ENCODE results near the gene ZMIZ1.

- TF ChIP-seq CTCF (IDR thresholded peaks at IDR 0.05) (no peak), ZFX (IDR thresholded peaks at IDR 0.05; ENCODE audit: borderline replicate concordance) (no peak)
Measured at GRCh38 chr10:79063071-79063491, 5.7 kb upstream of the ZMIZ1 start.
